ENCODE measurements around the gene TNK2.
"Not testable (repeated sequence)": the region's sequence is repeated elsewhere in the genome, so short reads cannot be mapped to it uniquely, and the experiment has no call there.

TNK2 gene

GRCh38 chr3:195828762-195829161, 79.6 kb downstream of the TNK2 start:
- no peak overlapping the region for H3K4me3 ChIP-seq (ENCODE audit: low read length)
- no peak overlapping the region for H3K9ac ChIP-seq (ENCODE audit: low read length)
- H3K4me1 ChIP-seq (ENCODE audit: control insufficient read depth, insufficient read depth, low read length), result no peaks in the 10 kb centered on the region
- no peaks in the 10 kb centered on the region for H3K27me3 ChIP-seq (ENCODE audit: control insufficient read depth, insufficient read depth, low read length)
- H3K36me3 ChIP-seq (ENCODE audit: control insufficient read depth, insufficient read depth, low read length), result no peaks in the 10 kb centered on the region
- no peak overlapping the region for H3K27ac ChIP-seq (ENCODE audit: low read depth, low read length)

GRCh38 chr3:195825857-195826804, 82.2 kb downstream of the TNK2 start:
- no peak overlapping the region for H3K4me3 ChIP-seq (ENCODE audit: low read length)
- no peaks in the 10 kb centered on the region for H3K36me3 ChIP-seq (ENCODE audit: control insufficient read depth, insufficient read depth, low read length)
- H3K9ac ChIP-seq (ENCODE audit: low read length), result no peak overlapping the region
- peaks cover 2% of the 10 kb centered on the region for H3K27me3 ChIP-seq (ENCODE audit: control insufficient read depth, insufficient read depth, low read length)
- H3K4me1 ChIP-seq (ENCODE audit: control insufficient read depth, insufficient read depth, low read length), result no peaks in the 10 kb centered on the region
- no peak overlapping the region for H3K27ac ChIP-seq (ENCODE audit: low read depth, low read length)

DNA sequence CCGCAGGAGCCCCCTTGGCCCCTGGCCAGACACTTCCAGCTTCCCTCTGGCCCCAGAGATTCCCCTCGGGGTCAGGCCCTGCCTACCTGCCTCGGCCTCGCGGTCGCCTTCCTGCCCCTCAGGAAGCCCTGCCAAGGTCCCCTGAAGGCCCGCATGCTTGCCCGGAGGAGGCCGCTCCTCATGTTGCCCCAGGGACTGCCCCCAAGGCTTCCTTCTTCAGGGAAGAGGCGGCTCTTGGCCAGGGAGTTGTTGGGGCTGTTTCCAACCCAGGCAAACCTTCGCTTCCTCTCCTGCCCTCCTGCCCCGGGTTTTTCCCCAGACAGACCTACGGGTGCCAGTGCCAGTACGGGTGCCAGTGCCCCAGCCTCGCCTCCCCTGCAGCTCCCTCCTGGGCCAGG, 83.2 kb downstream of the TNK2 start:
- Histone ChIP-seq H3K4me3 (ENCODE audit: low read length) (no peak overlapping the region), H3K27me3 (ENCODE audit: control insufficient read depth, insufficient read depth, low read length) (peaks cover 2% of the 10 kb centered on the region), H3K27ac (ENCODE audit: low read depth, low read length) (no peak overlapping the region), H3K36me3 (ENCODE audit: control insufficient read depth, insufficient read depth, low read length) (no peaks in the 10 kb centered on the region), H3K9ac (ENCODE audit: low read length) (no peak overlapping the region), H3K4me1 (ENCODE audit: control insufficient read depth, insufficient read depth, low read length) (no peaks in the 10 kb centered on the region)

DNA sequence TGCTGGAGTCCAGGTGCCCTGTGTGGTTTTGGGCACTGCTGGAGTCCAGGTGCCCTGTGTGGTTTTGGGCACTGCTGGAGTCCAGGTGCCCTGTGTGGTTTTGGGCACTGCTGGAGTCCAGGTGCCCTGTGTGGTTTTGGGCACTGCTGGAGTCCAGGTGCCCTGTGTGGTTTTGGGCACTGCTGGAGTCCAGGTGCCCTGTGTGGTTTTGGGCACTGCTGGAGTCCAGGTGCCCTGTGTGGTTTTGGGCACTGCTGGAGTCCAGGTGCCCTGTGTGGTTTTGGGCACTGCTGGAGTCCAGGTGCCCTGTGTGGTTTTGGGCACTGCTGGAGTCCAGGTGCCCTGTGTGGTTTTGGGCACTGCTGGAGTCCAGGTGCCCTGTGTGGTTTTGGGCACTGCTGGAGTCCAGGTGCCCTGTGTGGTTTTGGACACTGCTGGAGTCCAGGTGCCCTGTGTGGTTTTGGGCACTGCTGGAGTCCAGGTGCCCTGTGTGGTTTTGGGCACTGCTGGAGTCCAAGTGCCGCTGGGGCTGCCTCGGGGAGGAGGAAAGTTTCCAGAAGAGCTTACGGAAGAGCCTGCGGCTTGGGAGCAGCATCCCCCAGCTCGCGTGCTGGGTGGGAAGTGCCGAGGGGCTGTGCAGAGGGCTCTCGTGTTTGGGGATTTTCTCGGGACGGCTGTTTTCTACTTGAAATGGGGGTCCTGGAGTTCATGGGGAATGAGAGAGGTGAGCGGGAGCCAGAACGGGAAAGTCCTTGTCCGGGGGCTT, 83.7 kb downstream of the TNK2 start:
- H3K4me3 ChIP-seq (ENCODE audit: low read length); H3K27me3 ChIP-seq (ENCODE audit: control insufficient read depth, insufficient read depth, low read length): not testable (repeated sequence)

DNA sequence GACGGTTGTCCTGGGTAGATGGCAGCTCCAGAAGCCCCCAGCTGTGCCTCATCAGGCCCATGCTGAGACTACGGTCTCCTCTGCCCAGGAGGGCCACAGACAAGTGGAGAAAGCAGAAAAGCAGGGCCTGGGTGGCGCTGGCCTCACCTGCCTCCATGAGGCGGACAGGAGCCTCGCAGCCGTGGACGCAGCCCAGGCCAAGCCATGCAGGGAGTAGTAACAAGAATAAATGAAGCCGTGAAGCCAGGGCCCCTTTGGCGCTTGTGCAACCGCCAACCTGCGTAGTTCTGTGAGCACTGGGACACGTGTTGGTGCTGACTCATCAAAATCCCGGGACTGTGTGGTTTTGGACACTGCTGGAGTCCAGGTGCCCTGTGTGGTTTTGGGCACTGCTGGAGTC, 84.4 kb downstream of the TNK2 start:
- no peak overlapping the region for H3K9ac ChIP-seq (ENCODE audit: low read length)
- H3K27ac ChIP-seq (ENCODE audit: low read depth, low read length), result no peak overlapping the region
- no peaks in the 10 kb centered on the region for H3K36me3 ChIP-seq (ENCODE audit: control insufficient read depth, insufficient read depth, low read length)
- H3K27me3 ChIP-seq (ENCODE audit: control insufficient read depth, insufficient read depth, low read length), result peaks cover 2% of the 10 kb centered on the region
- no peaks in the 10 kb centered on the region for H3K4me1 ChIP-seq (ENCODE audit: control insufficient read depth, insufficient read depth, low read length)
- no peak overlapping the region for H3K4me3 ChIP-seq (ENCODE audit: low read length)

More for the DNA sequence above, 83.7 kb downstream of the TNK2 start:
- not testable (repeated sequence) for H3K36me3 ChIP-seq (ENCODE audit: control insufficient read depth, insufficient read depth, low read length); H3K27ac ChIP-seq (ENCODE audit: low read depth, low read length); H3K4me1 ChIP-seq (ENCODE audit: control insufficient read depth, insufficient read depth, low read length); H3K9ac ChIP-seq (ENCODE audit: low read length)

- H3K4me3 ChIP-seq (ENCODE audit: low read length), result no peak overlapping the region
- H3K36me3 ChIP-seq (ENCODE audit: control insufficient read depth, insufficient read depth, low read length), result no peaks in the 10 kb centered on the region
- H3K27me3 ChIP-seq (ENCODE audit: control insufficient read depth, insufficient read depth, low read length), result peaks cover 2% of the 10 kb centered on the region
- no peaks in the 10 kb centered on the region for H3K4me1 ChIP-seq (ENCODE audit: control insufficient read depth, insufficient read depth, low read length)
- no peak overlapping the region for H3K27ac ChIP-seq (ENCODE audit: low read depth, low read length)
- no peak overlapping the region for H3K9ac ChIP-seq (ENCODE audit: low read length)
These were observed 85.1 kb downstream of the TNK2 start for GRCh38 chr3:195823280-195823679.

- Histone ChIP-seq H3K4me3 (ENCODE audit: low read length) (no peak overlapping the region), H3K27me3 (ENCODE audit: control insufficient read depth, insufficient read depth, low read length) (peaks cover 2% of the 10 kb centered on the region), H3K27ac (ENCODE audit: low read depth, low read length) (no peak overlapping the region), H3K9ac (ENCODE audit: low read length) (no peak overlapping the region), H3K36me3 (ENCODE audit: control insufficient read depth, insufficient read depth, low read length) (no peaks in the 10 kb centered on the region), H3K4me1 (ENCODE audit: control insufficient read depth, insufficient read depth, low read length) (no peaks in the 10 kb centered on the region)
These were observed 86.1 kb downstream of the TNK2 start for GRCh38 chr3:195822131-195822696.

DNA sequence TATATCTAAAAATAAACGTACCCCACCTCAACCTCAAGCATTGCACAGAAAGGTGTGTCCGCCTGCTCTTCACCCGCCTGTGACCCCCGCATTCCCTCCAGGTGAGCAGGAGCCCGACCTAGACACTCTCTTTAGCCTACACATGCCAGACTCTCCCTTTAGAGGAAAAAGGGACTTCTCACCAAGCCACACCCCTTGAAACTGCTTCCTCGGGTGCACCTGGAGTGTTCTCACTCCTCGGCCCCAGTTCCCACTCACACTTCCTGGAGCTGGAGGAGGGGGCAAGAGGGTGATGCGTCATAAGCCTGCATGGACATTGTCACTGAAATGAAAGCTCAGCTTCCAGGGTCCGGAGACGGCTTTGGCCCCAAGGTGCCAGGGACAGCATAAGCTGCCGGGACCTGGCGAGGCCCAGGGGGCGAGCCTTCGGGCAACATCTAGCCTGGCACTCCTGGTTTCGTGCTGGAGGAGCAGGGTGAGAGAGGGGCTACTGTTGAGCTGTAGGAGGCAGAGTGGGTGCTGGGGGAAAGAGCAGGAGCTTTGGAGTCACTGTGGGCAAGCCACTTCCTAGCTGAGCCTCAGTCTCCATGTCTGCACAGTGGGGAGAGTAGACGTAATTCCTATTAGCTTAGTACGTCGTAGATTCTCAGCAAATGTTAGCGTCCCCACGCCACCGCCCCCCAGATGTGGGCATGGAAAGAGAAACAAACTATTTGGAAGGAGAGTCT, 86.8 kb downstream of the TNK2 start:
- H3K9ac ChIP-seq (ENCODE audit: low read length), result no peak overlapping the region
- H3K4me3 ChIP-seq (ENCODE audit: low read length), result no peak overlapping the region
- H3K36me3 ChIP-seq (ENCODE audit: control insufficient read depth, insufficient read depth, low read length), result no peaks in the 10 kb centered on the region
- H3K27ac ChIP-seq (ENCODE audit: low read depth, low read length), result no peak overlapping the region
- H3K4me1 ChIP-seq (ENCODE audit: control insufficient read depth, insufficient read depth, low read length), result no peaks in the 10 kb centered on the region
- peaks cover 2% of the 10 kb centered on the region for H3K27me3 ChIP-seq (ENCODE audit: control insufficient read depth, insufficient read depth, low read length)

DNA sequence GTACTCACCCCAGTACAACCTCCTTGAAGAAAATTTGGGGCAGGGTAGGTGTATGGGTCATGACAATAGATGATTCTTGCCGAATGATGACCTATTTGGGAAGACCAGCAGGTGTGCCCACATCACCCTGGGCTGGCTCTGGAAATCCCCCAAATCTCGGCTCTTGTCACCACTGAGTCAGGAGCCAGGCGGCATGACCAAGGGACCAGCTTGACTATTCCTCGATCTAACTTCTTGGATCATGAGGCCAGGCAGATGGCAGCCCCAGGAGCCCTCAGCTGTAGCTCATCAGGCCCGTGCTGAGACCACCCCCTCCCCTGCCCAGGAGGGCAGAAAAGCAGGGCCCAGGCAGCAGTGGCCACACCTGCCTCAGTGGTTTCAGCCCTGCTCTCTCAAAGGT, 87.5 kb downstream of the TNK2 start:
- Histone ChIP-seq H3K9ac (ENCODE audit: low read length) (no peak overlapping the region), H3K36me3 (ENCODE audit: control insufficient read depth, insufficient read depth, low read length) (no peaks in the 10 kb centered on the region), H3K4me3 (ENCODE audit: low read length) (no peak overlapping the region), H3K4me1 (ENCODE audit: control insufficient read depth, insufficient read depth, low read length) (no peaks in the 10 kb centered on the region), H3K27ac (ENCODE audit: low read depth, low read length) (no peak overlapping the region), H3K27me3 (ENCODE audit: control insufficient read depth, insufficient read depth, low read length) (peaks cover 2% of the 10 kb centered on the region)

DNA sequence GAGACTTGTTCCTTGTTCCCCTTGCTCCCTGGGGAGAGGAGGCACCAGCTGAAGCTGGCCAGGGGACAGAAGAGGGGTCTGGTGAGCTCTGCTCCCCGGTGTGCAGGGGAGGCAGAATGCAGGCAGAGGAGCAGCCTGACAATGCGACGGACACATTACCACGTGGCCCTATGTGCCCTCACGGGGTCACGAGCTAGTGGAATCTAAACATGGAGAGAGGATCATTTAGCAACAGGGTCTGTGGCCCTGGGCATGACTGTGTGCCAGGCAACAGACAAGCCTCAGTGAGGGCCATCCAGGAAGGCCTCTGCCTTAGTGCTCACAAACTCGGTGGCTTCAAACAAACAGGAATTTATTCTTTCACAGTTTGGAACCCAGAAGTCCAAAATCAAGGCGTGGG, 88.2 kb downstream of the TNK2 start:
- H3K27ac ChIP-seq (ENCODE audit: low read depth, low read length), result no peak overlapping the region
- no peaks in the 10 kb centered on the region for H3K36me3 ChIP-seq (ENCODE audit: control insufficient read depth, insufficient read depth, low read length)
- no peaks in the 10 kb centered on the region for H3K4me1 ChIP-seq (ENCODE audit: control insufficient read depth, insufficient read depth, low read length)
- peaks cover 2% of the 10 kb centered on the region for H3K27me3 ChIP-seq (ENCODE audit: control insufficient read depth, insufficient read depth, low read length)
- H3K9ac ChIP-seq (ENCODE audit: low read length), result no peak overlapping the region
- no peak overlapping the region for H3K4me3 ChIP-seq (ENCODE audit: low read length)

- H3K4me3 ChIP-seq (ENCODE audit: low read length), result no peak overlapping the region
- no peak overlapping the region for H3K9ac ChIP-seq (ENCODE audit: low read length)
- peaks cover 2% of the 10 kb centered on the region for H3K27me3 ChIP-seq (ENCODE audit: control insufficient read depth, insufficient read depth, low read length)
- H3K27ac ChIP-seq (ENCODE audit: low read depth, low read length), result no peak overlapping the region
- H3K4me1 ChIP-seq (ENCODE audit: control insufficient read depth, insufficient read depth, low read length), result no peaks in the 10 kb centered on the region
- H3K36me3 ChIP-seq (ENCODE audit: control insufficient read depth, insufficient read depth, low read length), result no peaks in the 10 kb centered on the region
These were observed 90.0 kb downstream of the TNK2 start for GRCh38 chr3:195818301-195818700.

- Histone ChIP-seq H3K27me3 (ENCODE audit: control insufficient read depth, insufficient read depth, low read length) (peaks cover 2% of the 10 kb centered on the region), H3K4me1 (ENCODE audit: control insufficient read depth, insufficient read depth, low read length) (no peaks in the 10 kb centered on the region), H3K9ac (ENCODE audit: low read length) (no peak overlapping the region), H3K36me3 (ENCODE audit: control insufficient read depth, insufficient read depth, low read length) (no peaks in the 10 kb centered on the region), H3K27ac (ENCODE audit: low read depth, low read length) (no peak overlapping the region), H3K4me3 (ENCODE audit: low read length) (no peak overlapping the region)
These were observed 90.7 kb downstream of the TNK2 start for GRCh38 chr3:195817578-195818135.
